ENCODE results near the gene S100A12. TPM values are rescaled to one million over a fixed set of nuclear protein-coding genes. Genes with fewer than 3 reads are reported as not detected.

Gene S100A12
- polyA plus RNA-seq, 3 donors, result 1,275 to 2,834 (median 2,543) TPM

GRCh38 chr1:153354515-153355193 is 20.8 kb downstream of the S100A12 start:
- H3K4me1 Mint-ChIP-seq, result peaks cover 46% of the 10 kb centered on the region
- Histone ChIP-seq H3K4me1 (ENCODE audit: control insufficient read depth in 1 of 2, insufficient read depth in 2 of 2, low read length in 2 of 2) (peaks cover 28 to 49% of the 10 kb centered on the region in 2 donors), H4K20me1 (ENCODE audit: insufficient read depth, low read length) (peaks cover 23% of the 10 kb centered on the region), H3K27ac (ENCODE audit: low read depth in 1 of 2, low read length in 2 of 2) (no peak overlapping the region), H3K4me3 (replicated peaks in 1 of 3; ENCODE audit: low read depth in 2 of 3, low read length in 3 of 3) (no peak overlapping the region), H3K4me2 (replicated peaks; ENCODE audit: extremely low read depth, low read length, poor library complexity, severe bottlenecking) (no peak overlapping the region), H3K27me3 (ENCODE audit: control insufficient read depth in 2 of 2, insufficient read depth in 2 of 2, low read length in 2 of 2) (no peaks in the 10 kb centered on the region), H2AFZ (ENCODE audit: insufficient read depth, low read depth, low read length, poor library complexity, severe bottlenecking) (no peak overlapping the region), H3K79me2 (ENCODE audit: insufficient read depth, low read length) (peaks cover 43% of the 10 kb centered on the region), H3K9ac (ENCODE audit: insufficient read depth, low read length, poor library complexity, severe bottlenecking) (no peak overlapping the region), H3K36me3 (replicated peaks in 1 of 2; ENCODE audit: control insufficient read depth in 1 of 2, insufficient read depth in 2 of 2, low read length in 2 of 2) (peaks cover 10 to 16% of the 10 kb centered on the region in 2 donors), H3K9me3 (replicated peaks in 1 of 2; ENCODE audit: control insufficient read depth in 1 of 2, insufficient read depth in 1 of 2, low read length in 2 of 2) (no peaks in the 10 kb centered on the region)
- 97% methylated on average over 7 of the region's 8 CpGs for WGBS (ENCODE audit: insufficient coverage)
- H3K27me3 Mint-ChIP-seq (ENCODE audit: low read depth in 3 of 3), result peaks cover 4 to 9% (median 5%) of the 10 kb centered on the region in 3 donors
- DNase-seq, result no peak
- TF ChIP-seq CTCF (IDR thresholded peaks at IDR 0.05), result no peak
- peaks cover 10 to 20% of the 10 kb centered on the region in 2 donors for H3K36me3 Mint-ChIP-seq
- intact Hi-C loops (cut with micrococcal nuclease), result no loop called here
- no peak overlapping the region for H3K27ac Mint-ChIP-seq
- H3K4me3 Mint-ChIP-seq, result no peak overlapping the region
- H3K9me3 Mint-ChIP-seq, result peaks cover 0 to 6% (median 2%) of the 10 kb centered on the region in 7 donors

GRCh38 chr1:153353226-153353947 is 22.0 kb downstream of the S100A12 start:
- Histone ChIP-seq H3K4me2 (replicated peaks; ENCODE audit: extremely low read depth, low read length, poor library complexity, severe bottlenecking) (no peak overlapping the region), H3K27me3 (ENCODE audit: control insufficient read depth in 2 of 2, insufficient read depth in 2 of 2, low read length in 2 of 2) (no peaks in the 10 kb centered on the region), H4K20me1 (ENCODE audit: insufficient read depth, low read length) (peaks cover 10% of the 10 kb centered on the region), H3K4me3 (replicated peaks in 1 of 3; ENCODE audit: low read depth in 2 of 3, low read length in 3 of 3) (no peak overlapping the region), H3K4me1 (ENCODE audit: control insufficient read depth in 1 of 2, insufficient read depth in 2 of 2, low read length in 2 of 2) (peaks cover 37 to 52% of the 10 kb centered on the region in 2 donors), H2AFZ (ENCODE audit: insufficient read depth, low read depth, low read length, poor library complexity, severe bottlenecking) (no peak overlapping the region), H3K9ac (ENCODE audit: insufficient read depth, low read length, poor library complexity, severe bottlenecking) (no peak overlapping the region), H3K27ac (ENCODE audit: low read depth in 1 of 2, low read length in 2 of 2) (no peak overlapping the region), H3K79me2 (ENCODE audit: insufficient read depth, low read length) (peaks cover 31% of the 10 kb centered on the region), H3K36me3 (replicated peaks in 1 of 2; ENCODE audit: control insufficient read depth in 1 of 2, insufficient read depth in 2 of 2, low read length in 2 of 2) (peaks cover 0 to 4% of the 10 kb centered on the region in 2 donors), H3K9me3 (replicated peaks in 1 of 2; ENCODE audit: control insufficient read depth in 1 of 2, insufficient read depth in 1 of 2, low read length in 2 of 2) (no peaks in the 10 kb centered on the region)
- intact Hi-C loops (cut with micrococcal nuclease), result loop anchor here in 1 of 2 donors (2.0 kb wide), 2 partner anchors 51 to 141 kb away; no protein-coding TSS in a partner anchor
- no peak for DNase-seq
- Mint-ChIP-seq H3K4me3 (no peak overlapping the region), H3K27ac (peak overlapping the region in 3 of 7 donors; percentile 7 to 66 (median 20)), H3K4me1 (peaks cover 50% of the 10 kb centered on the region), H3K36me3 (peaks cover 3 to 7% of the 10 kb centered on the region in 2 donors), H3K27me3 (ENCODE audit: low read depth in 3 of 3) (peaks cover 3 to 9% (median 5%) of the 10 kb centered on the region in 3 donors), H3K9me3 (peaks cover 0 to 3% (median 1%) of the 10 kb centered on the region in 7 donors)
- 77% methylated on average over 5 of the region's 7 CpGs for WGBS (ENCODE audit: insufficient coverage)
- no peak for TF ChIP-seq CTCF (IDR thresholded peaks at IDR 0.05)
